ENCODE data around the gene CCL4. TPM values are rescaled to one million over a fixed set of nuclear protein-coding genes. Genes with fewer than 3 reads are reported as not detected.
"Not testable (repeated sequence)": the region's sequence is repeated elsewhere in the genome, so short reads cannot be mapped to it uniquely, and the experiment has no call there.

The CCL4 gene
- total RNA-seq, 4 donors from 2014 or later = 0.90 to 2.4 (median 1.9) TPM; not detected in 1

DNA sequence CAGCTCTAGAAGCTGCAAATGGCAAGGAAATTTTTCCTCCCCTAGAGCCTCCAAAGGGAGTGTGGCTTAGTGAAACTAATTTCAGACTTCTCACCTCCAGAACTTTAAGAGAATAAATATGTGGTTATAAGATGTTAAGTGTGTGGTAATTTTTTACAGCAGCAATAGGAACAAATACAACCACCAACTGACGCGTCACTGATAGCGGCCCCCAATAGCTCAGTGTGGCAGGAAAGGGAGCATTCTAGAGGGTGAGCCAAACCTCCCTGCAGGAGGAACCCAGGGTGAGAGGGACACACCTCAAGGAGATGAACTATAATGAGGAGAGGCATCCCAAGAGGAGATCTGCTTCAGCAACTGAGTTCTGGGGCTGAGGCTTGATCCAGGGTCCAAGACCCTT lies 4.0 kb downstream of the CCL4 start:
- DNase-seq (ENCODE audit: low spot score in 2 of 2) = no peak
- H3K36me3 ChIP-seq = no peaks in the 10 kb centered on the region
- H3K4me1 ChIP-seq = no peaks in the 10 kb centered on the region
- H3K4me3 ChIP-seq = no peak overlapping the region
- H3K9me3 ChIP-seq = peaks cover 0 to 3% (median 0%) of the 10 kb centered on the region in 4 donors
- no peak for TF ChIP-seq POLR2A (IDR thresholded peaks at IDR 0.05)
- TF ChIP-seq EP300 (IDR thresholded peaks at IDR 0.05) = no peak
- TF ChIP-seq, protein P1, sequence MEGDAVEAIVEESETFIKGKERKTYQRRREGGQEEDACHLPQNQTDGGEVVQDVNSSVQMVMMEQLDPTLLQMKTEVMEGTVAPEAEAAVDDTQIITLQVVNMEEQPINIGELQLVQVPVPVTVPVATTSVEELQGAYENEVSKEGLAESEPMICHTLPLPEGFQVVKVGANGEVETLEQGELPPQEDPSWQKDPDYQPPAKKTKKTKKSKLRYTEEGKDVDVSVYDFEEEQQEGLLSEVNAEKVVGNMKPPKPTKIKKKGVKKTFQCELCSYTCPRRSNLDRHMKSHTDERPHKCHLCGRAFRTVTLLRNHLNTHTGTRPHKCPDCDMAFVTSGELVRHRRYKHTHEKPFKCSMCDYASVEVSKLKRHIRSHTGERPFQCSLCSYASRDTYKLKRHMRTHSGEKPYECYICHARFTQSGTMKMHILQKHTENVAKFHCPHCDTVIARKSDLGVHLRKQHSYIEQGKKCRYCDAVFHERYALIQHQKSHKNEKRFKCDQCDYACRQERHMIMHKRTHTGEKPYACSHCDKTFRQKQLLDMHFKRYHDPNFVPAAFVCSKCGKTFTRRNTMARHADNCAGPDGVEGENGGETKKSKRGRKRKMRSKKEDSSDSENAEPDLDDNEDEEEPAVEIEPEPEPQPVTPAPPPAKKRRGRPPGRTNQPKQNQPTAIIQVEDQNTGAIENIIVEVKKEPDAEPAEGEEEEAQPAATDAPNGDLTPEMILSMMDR (IDR thresholded peaks at IDR 0.05) = no peak
- H3K27ac ChIP-seq = no peak overlapping the region
- H3K27me3 ChIP-seq = no peaks in the 10 kb centered on the region
- 87 to 91% methylated on average over 3 of the region's 3 CpGs for WGBS, 2 donors

DNA sequence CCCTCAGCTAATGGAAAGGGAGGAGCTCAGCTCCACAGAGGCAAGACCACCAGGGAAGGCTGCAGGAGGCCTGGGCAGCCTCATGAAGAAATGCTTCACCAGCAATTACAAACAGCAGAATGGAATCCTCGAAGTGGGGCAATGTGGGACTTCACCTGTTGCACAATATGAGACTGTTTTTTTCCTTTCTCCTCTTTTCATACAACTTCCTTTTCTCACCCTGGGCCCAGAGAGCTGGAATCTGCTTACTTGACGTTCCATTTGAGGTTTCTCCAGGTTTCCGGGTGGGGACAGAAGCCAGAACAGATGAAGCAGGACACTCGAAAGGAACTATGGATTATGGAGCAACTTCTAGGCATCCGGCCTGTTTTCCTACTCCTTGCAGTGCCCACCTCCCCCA lies 4.6 kb downstream of the CCL4 start:
- not testable (repeated sequence) for H3K27ac ChIP-seq; H3K27me3 ChIP-seq; H3K4me1 ChIP-seq; H3K4me3 ChIP-seq; DNase-seq (ENCODE audit: low spot score in 2 of 2); H3K36me3 ChIP-seq; H3K9me3 ChIP-seq
- WGBS, 2 donors = 69 to 74% methylated on average over 5 of the region's 5 CpGs

DNA sequence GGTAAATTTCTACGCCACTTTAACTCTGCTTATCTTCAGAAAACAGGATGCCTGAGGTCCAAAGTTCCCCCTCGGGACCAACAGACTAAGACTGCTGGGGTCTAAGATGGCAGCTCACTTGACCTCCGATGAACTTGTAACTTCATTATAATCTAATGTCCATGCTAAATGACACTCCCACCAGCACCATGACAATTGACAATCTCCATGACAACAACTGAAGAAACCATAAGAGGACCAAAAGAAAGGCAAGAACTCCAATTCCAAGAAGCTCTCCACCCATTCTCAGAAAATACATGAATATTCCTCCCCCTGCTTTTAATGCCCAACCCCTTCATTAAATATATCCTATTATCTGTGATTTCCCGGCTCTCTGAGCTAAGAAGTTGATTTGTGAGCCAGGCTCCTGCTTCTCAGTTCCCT lies 7.5 kb downstream of the CCL4 start:
- Histone ChIP-seq H3K27ac (no peak overlapping the region), H3K4me1 (no peaks in the 10 kb centered on the region), H3K9me3 (peaks cover 0 to 3% (median 0%) of the 10 kb centered on the region in 4 donors), H3K36me3 (no peaks in the 10 kb centered on the region), H3K4me3 (no peak overlapping the region), H3K27me3 (no peaks in the 10 kb centered on the region)
- no peak for DNase-seq (ENCODE audit: low spot score in 2 of 2)
- WGBS, 2 donors = 85 to 89% methylated on average over 4 of the region's 4 CpGs
- TF ChIP-seq, protein P1 (IDR thresholded peaks at IDR 0.05) = no peak
- no peak for TF ChIP-seq EP300 (IDR thresholded peaks at IDR 0.05)
- TF ChIP-seq POLR2A (IDR thresholded peaks at IDR 0.05) = no peak

DNA sequence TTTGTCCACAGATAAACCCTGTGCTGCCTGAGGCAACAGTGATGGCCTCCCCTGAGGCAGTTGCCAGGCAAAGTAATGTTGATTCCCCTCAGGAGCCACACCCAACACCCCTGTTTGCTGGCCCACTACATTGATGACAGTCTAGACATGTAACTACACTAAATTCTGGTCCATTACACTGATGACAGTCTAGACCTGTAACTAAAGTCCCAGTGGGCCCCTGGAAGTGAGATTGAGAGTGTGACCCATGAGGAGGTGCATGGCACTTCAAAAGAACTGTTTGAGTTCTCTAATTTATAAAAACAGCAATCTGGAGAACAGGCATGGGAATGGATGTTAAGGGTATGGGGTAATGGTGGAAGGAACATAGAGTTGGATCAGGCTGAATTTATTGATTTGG lies 8.9 kb downstream of the CCL4 start:
- TF ChIP-seq POLR2A (IDR thresholded peaks at IDR 0.05) (no peak), EP300 (IDR thresholded peaks at IDR 0.05) (no peak)
- TF ChIP-seq, protein P1 (IDR thresholded peaks at IDR 0.05) = no peak
- H3K4me3 ChIP-seq = no peak overlapping the region

DNA sequence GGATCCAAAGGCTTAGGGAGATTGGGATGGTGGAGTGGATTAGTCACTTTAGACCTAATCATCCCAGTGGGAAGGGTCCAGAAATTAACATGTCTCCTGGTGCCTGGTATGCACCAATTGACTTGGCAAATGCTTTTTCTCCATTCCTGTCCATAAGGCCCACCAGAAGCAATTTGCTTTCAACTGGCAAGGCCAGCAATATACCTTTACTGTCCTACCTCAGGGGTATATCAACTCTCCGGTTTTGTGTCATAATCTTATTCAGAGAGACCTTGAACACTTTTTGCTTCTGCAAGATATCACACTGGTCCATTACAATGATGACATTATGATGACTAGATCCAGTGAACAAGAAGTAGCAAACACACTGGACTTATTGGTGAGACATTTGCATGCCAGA lies 9.5 kb downstream of the CCL4 start:
- not testable (repeated sequence) for H3K9me3 ChIP-seq; H3K27me3 ChIP-seq; H3K27ac ChIP-seq; H3K4me1 ChIP-seq; H3K36me3 ChIP-seq; DNase-seq (ENCODE audit: low spot score in 2 of 2); H3K4me3 ChIP-seq
- 82 to 88% methylated on average over 1 of the region's 1 CpG for WGBS, 2 donors

More for the DNA sequence above, 8.9 kb downstream of the CCL4 start:
- no peak for DNase-seq (ENCODE audit: low spot score in 2 of 2)
- no peaks in the 10 kb centered on the region for H3K36me3 ChIP-seq
- no peak overlapping the region for H3K27ac ChIP-seq
- no peaks in the 10 kb centered on the region for H3K27me3 ChIP-seq
- no peaks in the 10 kb centered on the region for H3K4me1 ChIP-seq
- peaks cover 0 to 3% (median 0%) of the 10 kb centered on the region in 4 donors for H3K9me3 ChIP-seq

DNA sequence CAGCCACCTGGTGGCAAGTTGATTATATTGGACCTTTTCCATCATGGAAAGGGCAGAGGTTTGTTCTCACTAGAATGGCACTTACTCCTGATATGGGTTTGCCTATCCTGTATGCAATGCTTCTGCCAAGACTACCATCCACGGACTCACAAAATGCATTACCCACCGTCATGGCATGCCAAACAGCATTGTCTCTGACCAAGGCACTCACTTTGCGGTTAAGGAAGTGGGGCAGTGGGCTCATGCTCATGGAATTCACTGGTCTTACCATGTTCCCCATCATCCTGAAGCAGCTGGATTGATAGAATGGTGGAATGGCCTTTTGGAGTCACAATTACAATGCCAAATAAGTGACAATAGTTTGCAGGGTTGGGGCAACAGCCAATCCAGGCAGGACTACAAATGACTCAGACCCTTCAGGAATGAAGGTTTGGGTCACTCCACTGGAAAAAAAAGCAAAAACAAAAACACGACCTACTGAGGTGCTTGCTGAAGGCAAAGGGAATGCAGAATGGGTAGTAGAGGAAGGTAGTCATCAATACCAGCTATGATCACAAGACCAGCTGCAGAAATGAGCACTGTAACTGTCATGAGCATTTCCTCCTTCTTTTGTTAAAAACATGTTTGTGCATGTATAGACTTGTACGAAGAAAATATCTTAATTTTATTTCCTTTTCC lies 11.5 kb downstream of the CCL4 start:
- not testable (repeated sequence) for DNase-seq (ENCODE audit: low spot score in 2 of 2); H3K4me1 ChIP-seq
- WGBS, 2 donors = 81 to 83% methylated on average over 5 of the region's 5 CpGs

DNA sequence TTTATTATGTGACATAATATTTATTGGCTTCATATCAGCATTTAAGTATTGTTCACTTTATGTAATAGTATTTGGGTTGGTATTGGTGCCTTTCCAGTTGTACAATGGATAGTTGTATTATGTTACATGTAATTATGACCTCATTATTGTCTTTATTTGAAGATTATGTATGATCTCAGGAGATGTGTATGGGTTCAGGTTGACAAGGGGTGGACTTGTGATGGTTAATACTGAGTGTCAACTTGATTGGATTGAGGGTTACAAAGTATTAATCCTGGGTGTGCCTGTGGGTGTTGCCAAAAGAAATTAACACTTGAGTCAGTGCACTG lies 12.0 kb downstream of the CCL4 start:
- H3K9me3 ChIP-seq; H3K36me3 ChIP-seq; DNase-seq (ENCODE audit: low spot score in 2 of 2); H3K27ac ChIP-seq; H3K27me3 ChIP-seq; H3K4me1 ChIP-seq; H3K4me3 ChIP-seq: not testable (repeated sequence)

More for the DNA sequence above, 11.5 kb downstream of the CCL4 start:
- H3K27ac ChIP-seq, H3K36me3 ChIP-seq, H3K4me3 ChIP-seq, H3K9me3 ChIP-seq, H3K27me3 ChIP-seq: not testable (repeated sequence)

Measured in tibial nerve (tissue), 4 donors.